Heart right ventricle (tissue), 16 donors: ENCODE measurements around the gene FMO4. TPM values are rescaled to one million over a fixed set of nuclear protein-coding genes. Genes with fewer than 3 reads are reported as not detected.
"Not testable (repeated sequence)": the region's sequence is repeated elsewhere in the genome, so short reads cannot be mapped to it uniquely, and the experiment has no call there.

Source experiments
- ATAC-seq, 8 donors: fragments of 200-7000 bp; cut with Tn5 transposase; one replicate each; pipeline ENCODE4 v1.9.1; 2020; ENCODE audit warnings: mild to moderate bottlenecking in 8 of 8, moderate library complexity in 8 of 8, moderate number of reproducible peaks in 1 of 8
- DNase-seq, 2 donors: peaks; one replicate each; pipeline ENCODE4 v3.0.0-alpha.2; 2020
- H3K27ac ChIP-seq, 10 donors: fragments of 200-600 bp; sonication (generic) in 2 of 10; one replicate each; pipeline versions ENCODE4 v1.5.0 to v1.8.0; 2020 to 2022; ENCODE audit warnings: mild to moderate bottlenecking in 3 of 10
- H3K27me3 ChIP-seq, 7 donors: fragments of 200-600 bp; one replicate each; pipeline ENCODE4 v1.8.0; 2021 to 2022; ENCODE audit warnings: mild to moderate bottlenecking in 2 of 7
- H3K36me3 ChIP-seq, 9 donors: fragments of 200-600 bp; sonication (generic) in 1 of 9; one replicate each; pipeline versions ENCODE4 v1.5.0 to v1.8.0; 2020 to 2022; ENCODE audit warnings: mild to moderate bottlenecking in 2 of 9
- H3K4me1 ChIP-seq, 9 donors: fragments of 200-600 bp; sonication (generic) in 1 of 9; one replicate each; pipeline versions ENCODE4 v1.5.0 to v1.8.0; 2020 to 2022; ENCODE audit warnings: mild to moderate bottlenecking in 4 of 9
- H3K4me3 ChIP-seq, 10 donors: fragments of 200-600 bp; sonication (generic) in 2 of 10; one replicate each; pipeline versions ENCODE4 v1.5.0 to v1.8.0; 2020 to 2022; ENCODE audit warnings: mild to moderate bottlenecking in 7 of 10, moderate library complexity in 2 of 10
- H3K9me3 ChIP-seq, 11 donors: fragments of 200-600 bp in 10 of 11; sonication (generic) in 2 of 11; one replicate each; pipeline versions ENCODE4 v1.5.0 to v1.8.0; 2013 to 2022; ENCODE audit warnings: mild to moderate bottlenecking in 2 of 11, control low read depth in 1 of 11, moderate library complexity in 1 of 11
- WGBS, 2 donors: extraction: QIAGEN DNeasy Blood & Tissue Kit; methylation state at CpG; one replicate each; pipeline ENCODE4 v1.1.7; 2013; ENCODE audit warnings: inconsistent platforms in 1 of 2; 5-methylcytosine and 5-hydroxymethylcytosine counted together
- intact Hi-C, 10 donors: fragments of 100-400 bp; cut with DNase I; formaldehyde crosslinking; loops; one replicate each; pipeline versions ENCODE4 v1.11.1 to v1.14.2; 2022
- polyA plus RNA-seq, 2 donors: library from polyadenylated mRNA; stranded (reverse); fragments of 200-250 nt; gene quantifications; one replicate each; pipeline ENCODE4 v1.2.3, GENCODE V29; 2013
- total RNA-seq, 10 donors: library from RNA; stranded (reverse); fragmentation: NEBNext Ultra II Directional in 3 of 10; extraction: Animal tissue kit (Norgen Biotek cat#: 25700) in 3 of 10; gene quantifications; one replicate each; pipeline versions ENCODE4 v1.2.1 to v1.2.4, GENCODE V29; 2021 to 2023
- TF ChIP-seq, protein P1 (sequence below), 9 donors: fragments of 200-600 bp; sonication (generic) in 2 of 9; IDR thresholded peaks; one replicate each; pipeline versions ENCODE4 v1.5.0 to v1.8.0; 2021 to 2022; ENCODE audit warnings: antibody characterized with exemption in 9 of 9, mild to moderate bottlenecking in 5 of 9, moderate library complexity in 1 of 9
- donor health status: Arrhythmogenic right ventricular cardiomyopathy.
- donor health status: ischemic (EF 13 %, LVEDD 7.1; RV severe dilation, severe dysfunction).
- donor health status: healthy with polysubstance abuse.
- donor health status: DM: no; HTN: yes; CAD: no.
- donor health status: DM: no; HTN: no; CAD: no.
- donor health status: ischemic (EF 25% LVEDD 6.9; RV normal size, moderate dysfunction).
- donor health status: ischemic (EF 25% LVEDD 5.7; RV mildly dilated, moderate dysfunction).
- donor health status: healthy.
- donor health status: DM: yes; HTN: yes; CAD: no.
- donor health status: Ischemic cardiomyopathy.
- donor health status: ischemic (EF 35%, LVEDD 5.7; RV mildly dilated, moderate dysfunction).
- donor health status: nonischemic (EF 11% LVEDD 7.7; RV severe dilation, severe dysfunction).
- donor health status: DM: yes; HTN: yes; CAD: no.
- donor health status: PGD.
- donor health status: ischemic (EF 29% LVEDD 5.4; RV normal size, mild dysfunction).
- donor health status: nonischemic (EF 23%, LVEDD 6.1; RV moderate dilation, normal function).

FMO4 gene
- total and polyA plus RNA-seq, 12 donors = 1.7 to 8.7 (median 5.3) TPM

DNA sequence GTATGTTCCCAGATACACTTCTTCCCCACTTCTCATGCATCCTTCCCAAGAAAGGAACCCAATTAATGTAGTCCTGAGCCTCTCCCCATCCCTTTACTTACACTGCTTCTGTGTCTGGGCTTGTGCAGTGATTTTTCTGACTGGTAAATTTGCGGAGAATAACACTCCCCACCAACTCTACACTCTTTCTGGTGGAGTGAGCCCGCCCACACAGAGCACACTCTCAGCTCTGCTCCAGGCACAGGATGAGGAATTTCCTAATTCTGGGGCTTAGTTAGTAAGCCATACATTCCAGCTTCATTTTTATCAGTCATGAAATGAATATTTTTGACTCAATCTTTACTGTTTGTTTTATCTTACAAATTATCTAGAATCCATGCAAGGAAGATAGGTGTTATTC, 38.6 kb downstream of the FMO4 start:
- ATAC-seq (no peak), DNase-seq (no peak)
- no peaks in the 10 kb centered on the region for H3K9me3 ChIP-seq
- no peaks in the 10 kb centered on the region for H3K4me1 ChIP-seq
- no peak overlapping the region for H3K4me3 ChIP-seq
- H3K27me3 ChIP-seq = no peaks in the 10 kb centered on the region
- TF ChIP-seq, protein P1, sequence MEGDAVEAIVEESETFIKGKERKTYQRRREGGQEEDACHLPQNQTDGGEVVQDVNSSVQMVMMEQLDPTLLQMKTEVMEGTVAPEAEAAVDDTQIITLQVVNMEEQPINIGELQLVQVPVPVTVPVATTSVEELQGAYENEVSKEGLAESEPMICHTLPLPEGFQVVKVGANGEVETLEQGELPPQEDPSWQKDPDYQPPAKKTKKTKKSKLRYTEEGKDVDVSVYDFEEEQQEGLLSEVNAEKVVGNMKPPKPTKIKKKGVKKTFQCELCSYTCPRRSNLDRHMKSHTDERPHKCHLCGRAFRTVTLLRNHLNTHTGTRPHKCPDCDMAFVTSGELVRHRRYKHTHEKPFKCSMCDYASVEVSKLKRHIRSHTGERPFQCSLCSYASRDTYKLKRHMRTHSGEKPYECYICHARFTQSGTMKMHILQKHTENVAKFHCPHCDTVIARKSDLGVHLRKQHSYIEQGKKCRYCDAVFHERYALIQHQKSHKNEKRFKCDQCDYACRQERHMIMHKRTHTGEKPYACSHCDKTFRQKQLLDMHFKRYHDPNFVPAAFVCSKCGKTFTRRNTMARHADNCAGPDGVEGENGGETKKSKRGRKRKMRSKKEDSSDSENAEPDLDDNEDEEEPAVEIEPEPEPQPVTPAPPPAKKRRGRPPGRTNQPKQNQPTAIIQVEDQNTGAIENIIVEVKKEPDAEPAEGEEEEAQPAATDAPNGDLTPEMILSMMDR (IDR thresholded peaks at IDR 0.05) = no peak
- H3K36me3 ChIP-seq = no peaks in the 10 kb centered on the region
- 81 to 85% methylated on average over 2 of the region's 2 CpGs for WGBS, 2 donors
- intact Hi-C loops = no loop called here
- no peak overlapping the region for H3K27ac ChIP-seq

DNA sequence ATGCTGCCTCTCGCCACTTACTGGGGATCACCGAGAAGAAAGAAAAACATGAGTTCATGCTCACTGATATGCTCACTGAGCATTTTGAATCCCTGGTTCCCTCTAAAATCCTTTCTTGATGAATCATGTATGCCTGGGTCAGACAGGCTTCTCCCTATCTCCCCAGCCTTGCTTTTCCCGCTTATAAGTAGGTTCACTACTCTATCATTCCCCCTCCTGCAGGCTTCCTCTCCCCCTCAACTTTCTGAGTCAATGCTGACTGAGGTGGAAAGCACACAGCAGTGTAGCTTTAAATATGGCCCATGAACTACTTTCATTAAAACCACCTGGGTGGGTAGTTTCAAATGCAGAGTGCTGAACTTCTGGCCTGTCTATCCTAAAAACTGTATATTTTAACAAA, 41.7 kb downstream of the FMO4 start:
- no peak overlapping the region for H3K27ac ChIP-seq
- peaks cover 0 to 6% (median 0%) of the 10 kb centered on the region in 7 donors for H3K27me3 ChIP-seq
- ATAC-seq = no peak
- H3K36me3 ChIP-seq = no peaks in the 10 kb centered on the region
- TF ChIP-seq, protein P1 (IDR thresholded peaks at IDR 0.05) = no peak
- H3K4me3 ChIP-seq = no peak overlapping the region
- H3K9me3 ChIP-seq = no peaks in the 10 kb centered on the region
- no peak for DNase-seq
- H3K4me1 ChIP-seq = no peaks in the 10 kb centered on the region
- intact Hi-C loops = no loop called here
- WGBS, 2 donors = 61 to 76% methylated on average over 3 of the region's 3 CpGs

DNA sequence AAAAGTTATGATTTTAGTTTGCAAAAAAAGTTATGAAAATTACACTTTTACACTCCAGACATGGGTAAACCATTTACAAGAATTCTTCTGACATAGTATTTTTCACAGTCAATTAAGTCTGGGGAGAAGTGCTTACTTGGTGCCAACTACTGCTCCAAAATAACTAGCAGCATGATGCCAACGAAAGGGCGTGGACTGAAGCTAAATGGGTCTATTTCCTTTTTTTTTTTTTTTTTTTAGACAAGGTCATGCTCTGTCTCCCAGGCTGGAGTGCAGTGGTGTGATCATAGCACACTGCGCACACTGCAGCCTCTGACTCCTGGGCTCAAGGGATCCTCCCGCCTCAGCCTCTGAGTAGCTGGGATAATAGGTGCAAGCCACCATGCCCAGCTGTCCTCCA, 43.2 kb downstream of the FMO4 start:
- H3K27ac ChIP-seq = no peak overlapping the region
- TF ChIP-seq, protein P1 (IDR thresholded peaks at IDR 0.05) = no peak

DNA sequence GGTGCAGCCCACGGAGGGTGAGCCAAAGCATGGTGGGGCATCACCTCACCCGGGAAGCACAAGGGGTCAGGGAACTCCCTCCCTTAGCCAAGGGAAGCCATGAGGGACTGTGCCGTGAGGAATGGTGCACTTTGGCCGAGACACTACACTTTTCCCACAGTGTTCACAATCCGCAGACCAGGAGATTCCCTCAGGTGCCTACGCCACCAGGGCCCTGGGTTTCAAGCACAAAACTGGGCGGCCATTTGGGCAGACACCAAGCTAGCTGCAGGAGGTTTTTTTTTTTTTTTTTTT, 45.3 kb downstream of the FMO4 start:
- intact Hi-C loops, H3K27ac ChIP-seq, H3K36me3 ChIP-seq, H3K4me3 ChIP-seq, ATAC-seq, H3K27me3 ChIP-seq, DNase-seq, H3K4me1 ChIP-seq: not testable (repeated sequence)
- peaks cover 0 to 16% (median 0%) of the 10 kb centered on the region in 11 donors for H3K9me3 ChIP-seq
- 91 to 95% methylated on average over 7 of the region's 7 CpGs for WGBS, 2 donors

More for the DNA sequence above, 43.2 kb downstream of the FMO4 start:
- intact Hi-C loops = no loop called here
- H3K4me3 ChIP-seq = no peak overlapping the region
- peaks cover 0 to 6% (median 0%) of the 10 kb centered on the region in 7 donors for H3K27me3 ChIP-seq
- peaks cover 0 to 5% (median 0%) of the 10 kb centered on the region in 11 donors for H3K9me3 ChIP-seq
- WGBS, 2 donors = 64 to 82% methylated on average over 4 of the region's 4 CpGs
- H3K4me1 ChIP-seq = no peaks in the 10 kb centered on the region
- DNase-seq (no peak), ATAC-seq (no peak)
- H3K36me3 ChIP-seq = no peaks in the 10 kb centered on the region

DNA sequence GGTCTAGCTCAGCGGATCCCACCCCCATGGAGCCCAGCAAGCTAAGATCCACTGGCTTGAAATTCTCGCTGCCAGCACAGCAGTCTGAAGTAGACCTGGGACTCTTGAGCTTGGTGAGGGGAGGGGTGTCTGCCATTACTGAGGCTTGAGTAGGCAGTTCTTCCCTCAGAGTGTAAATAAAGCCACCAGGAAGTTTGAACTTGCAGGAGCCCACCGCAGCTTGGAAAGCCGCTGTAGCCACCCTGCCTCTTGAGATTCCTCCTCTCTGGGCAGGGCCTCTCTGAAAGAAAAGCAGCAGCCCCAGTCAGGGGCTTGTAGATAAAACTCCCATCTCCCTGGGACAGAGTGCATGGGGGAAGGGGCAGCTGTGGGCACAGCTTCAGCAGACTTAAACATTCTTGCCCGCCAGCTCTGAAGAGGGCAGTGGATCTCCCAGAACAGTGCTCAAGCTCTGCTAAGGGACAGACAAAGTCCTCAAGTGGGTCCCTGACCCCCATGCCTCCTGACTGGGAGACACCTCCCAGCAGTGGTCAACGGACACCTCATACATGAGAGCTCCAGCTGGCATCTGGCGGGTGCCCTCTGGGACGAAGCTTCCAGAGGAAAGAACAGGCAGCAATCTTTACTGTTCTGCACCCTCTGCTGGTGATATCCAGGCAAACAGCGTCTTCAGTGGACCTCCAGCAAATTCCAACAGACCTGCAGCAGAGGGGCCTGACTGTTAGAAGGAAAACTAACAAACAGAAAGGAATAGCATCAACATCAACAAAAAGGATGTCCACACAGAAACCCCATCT, 45.9 kb downstream of the FMO4 start:
- H3K36me3 ChIP-seq, intact Hi-C loops, DNase-seq, H3K4me3 ChIP-seq, ATAC-seq, H3K27me3 ChIP-seq, H3K4me1 ChIP-seq, H3K27ac ChIP-seq: not testable (repeated sequence)
- H3K9me3 ChIP-seq = peaks cover 0 to 20% (median 0%) of the 10 kb centered on the region in 11 donors
- WGBS, 2 donors = 60 to 61% methylated on average over 9 of the region's 9 CpGs
